A172 (cell line): ENCODE results near the gene DAND5. TPM values are rescaled to one million over a fixed set of nuclear protein-coding genes. Genes with fewer than 3 reads are reported as not detected.
A peak's percentile ranks its signal among the peaks of the same experiment; 100 is the strongest.

Experiments
- DNase-seq: peaks from one replicate; pipeline ENCODE4 v3.0.0-alpha.2; 2015; ENCODE audit warnings: low spot score
- total RNA-seq: library from RNA; depleted of rRNA; stranded (reverse); fragments of >200 nt; shearing (Covaris generic); gene quantifications from 2 replicates; pipeline ENCODE4 v1.2.3, GENCODE V29; 2014

Gene DAND5
- total RNA-seq, 1 experiment from 2014 or later, result 0.36 TPM

DNA sequence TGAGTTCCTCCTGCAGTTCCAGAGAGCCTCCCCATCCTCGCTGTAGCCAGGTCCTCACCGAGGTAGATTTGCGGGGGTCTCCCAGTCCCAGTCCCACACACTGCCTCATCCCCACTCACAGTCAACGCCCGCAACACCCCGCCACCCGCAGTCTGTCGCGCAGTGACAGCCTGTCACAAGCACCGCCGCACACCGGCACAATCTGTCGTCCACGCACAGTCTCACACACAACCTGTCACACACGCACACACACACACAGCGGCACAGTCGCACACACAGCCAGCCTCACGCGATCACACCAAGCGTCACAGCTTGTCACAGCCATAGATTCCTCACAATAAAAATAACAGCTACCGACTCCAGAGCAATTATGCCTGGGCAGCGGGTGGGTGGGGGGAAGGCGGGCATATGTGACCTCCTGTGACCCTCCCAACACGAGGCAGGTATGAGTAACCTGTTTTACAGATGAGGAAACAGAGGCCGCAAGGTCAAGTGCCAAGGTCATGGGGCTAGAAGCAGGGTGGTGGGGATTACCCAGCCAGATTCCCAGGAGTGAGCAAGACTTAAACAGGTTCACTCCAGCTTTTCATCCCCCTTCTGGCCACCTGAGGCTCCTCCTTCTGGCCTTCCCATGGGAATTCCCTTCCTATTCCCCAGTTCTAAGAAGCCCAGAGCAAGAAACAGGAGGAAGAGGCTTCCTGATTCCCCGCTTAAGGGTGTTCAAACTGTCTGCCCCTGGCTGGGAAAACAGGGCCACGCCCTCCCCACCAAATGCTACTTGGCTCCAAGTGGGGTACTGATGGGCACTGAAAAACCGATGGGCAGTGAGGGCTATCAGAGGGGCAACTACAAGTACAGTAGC lies 39.8 kb downstream of the DAND5 start:
- peak; percentile 79 for DNase-seq

- DNase-seq, result no peak
These were observed 40.9 kb downstream of the DAND5 start for GRCh38 chr19:13010038-13010991.

GRCh38 chr19:13010992-13011652 lies 41.7 kb downstream of the DAND5 start:
- DNase-seq, result no peak

DNA sequence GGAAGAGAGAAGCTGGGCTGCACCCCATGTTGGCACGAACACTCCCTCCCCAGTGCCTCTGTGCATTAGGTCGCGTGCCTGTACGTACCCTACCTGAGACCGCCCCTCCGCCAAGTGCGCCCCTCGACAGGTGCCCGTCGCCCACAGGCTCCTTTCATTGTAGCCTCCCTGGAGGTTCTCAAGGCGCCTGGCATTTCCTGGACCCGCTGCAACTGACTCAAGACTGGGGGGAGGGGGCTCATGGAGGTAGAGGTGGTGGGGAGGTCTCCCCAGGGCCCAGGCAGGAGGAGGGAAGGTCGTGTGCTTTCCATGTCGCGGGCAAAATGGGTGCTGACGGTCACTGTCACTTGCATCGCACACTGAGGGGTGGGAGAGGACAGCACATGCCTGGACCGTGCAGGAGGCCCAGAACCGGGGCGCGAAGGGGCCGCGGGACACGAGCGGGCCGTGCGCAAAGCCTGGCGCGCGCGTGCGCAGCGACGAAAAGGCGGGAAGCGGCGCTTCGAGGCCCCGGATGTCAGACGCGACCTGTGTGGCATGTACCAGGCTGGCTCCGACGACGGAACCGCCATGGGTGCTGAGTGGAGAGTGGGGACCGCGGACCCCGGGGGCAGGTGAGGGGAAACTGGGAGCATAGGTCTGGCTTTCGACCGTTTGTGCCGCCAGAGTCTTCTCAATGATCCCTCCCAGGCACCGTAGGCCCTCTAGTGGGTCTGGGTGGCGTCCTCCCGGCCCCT lies 42.4 kb downstream of the DAND5 start:
- no peak for DNase-seq

DNA sequence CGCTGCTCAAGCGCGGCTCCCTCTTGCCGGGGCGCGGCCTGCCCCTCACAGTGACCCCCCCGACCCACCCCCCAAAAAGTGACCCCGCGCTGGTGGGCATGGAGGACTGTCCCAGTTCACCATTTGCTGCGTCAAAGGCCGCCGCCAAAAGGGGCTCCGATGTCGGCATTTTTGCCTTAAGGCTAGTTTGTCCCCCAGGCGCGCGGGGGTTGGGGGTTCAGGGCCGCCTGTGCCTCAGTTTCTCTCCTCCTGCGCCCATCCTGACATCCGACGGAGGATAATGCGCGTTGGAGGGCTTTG lies 43.0 kb downstream of the DAND5 start:
- DNase-seq, result no peak

GRCh38 chr19:13012690-13013608 lies 43.6 kb downstream of the DAND5 start:
- peak; percentile 65 for DNase-seq

GRCh38 chr19:13013649-13014048 lies 44.3 kb downstream of the DAND5 start:
- no peak for DNase-seq

GRCh38 chr19:13014101-13014920 lies 44.9 kb downstream of the DAND5 start:
- no peak for DNase-seq

DNA sequence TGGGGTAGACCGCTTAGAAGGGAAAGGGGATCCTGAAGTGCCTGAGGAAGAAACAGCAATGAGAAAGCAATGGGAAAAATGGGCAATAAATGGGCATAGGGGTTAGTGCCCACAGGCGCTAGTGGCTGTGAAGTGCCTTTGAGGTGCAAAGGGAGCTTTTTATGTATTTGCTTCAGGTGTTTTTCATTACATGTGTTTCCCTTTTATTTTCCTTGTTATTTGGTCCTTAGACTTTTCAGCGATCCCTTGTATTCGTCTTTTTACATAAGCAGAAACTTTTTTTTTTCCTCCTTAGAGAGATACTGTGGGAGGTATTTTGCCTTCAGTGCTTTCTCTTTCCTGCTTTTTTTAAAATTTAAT lies 45.5 kb downstream of the DAND5 start:
- no peak for DNase-seq

- DNase-seq, result no peak
These were observed 46.2 kb downstream of the DAND5 start for GRCh38 chr19:13015361-13016223.

- DNase-seq, result no peak
These were observed 46.9 kb downstream of the DAND5 start for GRCh38 chr19:13016245-13016627.

DNA sequence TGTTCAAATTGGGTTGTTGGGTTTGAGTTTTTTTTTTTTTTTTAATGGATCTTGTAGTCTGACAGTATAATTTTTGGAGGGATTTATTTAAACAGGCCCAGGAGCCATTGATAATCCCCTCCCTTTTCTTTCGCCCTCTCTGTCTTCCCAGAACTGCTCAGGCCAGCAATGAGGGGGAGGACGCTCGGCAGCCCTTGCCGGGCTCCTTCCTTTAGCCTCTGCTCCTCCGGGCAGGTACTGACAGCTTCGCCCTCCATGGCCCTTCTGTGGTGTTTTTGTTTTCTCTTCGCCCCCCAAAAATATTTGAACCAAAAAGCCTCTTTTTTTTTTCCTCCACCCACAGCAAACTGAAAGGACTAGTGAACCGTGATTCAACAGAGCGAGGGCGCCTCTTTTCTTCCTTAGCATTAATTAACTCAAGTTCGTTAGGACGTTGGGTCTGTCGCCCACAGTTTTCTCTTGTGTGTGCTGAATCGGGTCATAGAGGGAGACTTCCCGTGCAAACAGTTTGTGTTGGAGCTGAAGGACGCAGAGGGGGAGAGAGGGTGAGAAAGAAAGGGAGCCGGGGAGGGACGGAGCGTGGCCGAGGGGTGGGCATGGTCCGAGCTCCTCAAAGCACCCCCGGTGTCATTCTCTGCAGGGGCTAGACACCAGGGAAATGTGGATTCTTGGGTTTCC lies 47.4 kb downstream of the DAND5 start:
- DNase-seq, result no peak

DNA sequence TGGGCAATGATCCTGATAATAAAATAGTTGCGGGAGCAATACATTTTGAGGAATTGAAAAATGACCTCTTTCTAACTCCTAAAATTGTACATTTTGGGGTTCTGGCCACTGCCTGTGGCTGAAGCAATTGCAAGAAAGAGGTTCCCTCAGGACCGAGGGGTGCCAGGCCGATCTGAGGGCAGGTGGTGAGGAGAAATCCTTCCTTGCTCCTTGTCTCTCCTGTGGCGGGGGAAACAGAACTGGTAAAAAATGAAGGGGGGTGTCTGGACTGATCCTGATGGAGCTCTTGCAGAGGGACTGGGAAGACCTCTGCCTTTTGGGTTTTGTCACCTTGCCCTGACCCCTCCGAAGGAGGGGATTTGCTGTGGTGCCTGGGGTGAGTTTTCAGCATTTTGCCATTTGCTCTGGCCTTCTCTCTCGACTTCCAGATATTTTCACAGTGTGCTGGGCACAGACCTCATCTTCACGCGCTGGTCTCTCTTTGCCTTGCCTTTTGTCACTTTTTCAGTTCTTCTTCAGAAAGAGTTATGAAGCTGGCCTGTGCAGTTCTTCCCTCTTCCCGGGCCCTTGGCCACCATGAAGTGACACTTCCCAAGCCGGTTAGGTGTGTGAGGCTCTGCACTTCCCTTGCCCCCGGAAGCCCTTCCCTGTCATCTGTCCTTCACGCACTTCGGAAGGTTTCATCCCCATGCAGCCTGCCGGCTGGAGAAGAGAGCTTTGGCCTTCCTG lies 48.1 kb downstream of the DAND5 start:
- DNase-seq, result no peak

- DNase-seq, result no peak
These were observed 48.9 kb downstream of the DAND5 start for GRCh38 chr19:13018035-13018914.

- DNase-seq, result no peak
These were observed 50.0 kb downstream of the DAND5 start for GRCh38 chr19:13019332-13019731.

GRCh38 chr19:13020002-13020414 lies 50.6 kb downstream of the DAND5 start:
- no peak for DNase-seq
